ENCODE data around the gene NAT9.

Gene NAT9

DNA sequence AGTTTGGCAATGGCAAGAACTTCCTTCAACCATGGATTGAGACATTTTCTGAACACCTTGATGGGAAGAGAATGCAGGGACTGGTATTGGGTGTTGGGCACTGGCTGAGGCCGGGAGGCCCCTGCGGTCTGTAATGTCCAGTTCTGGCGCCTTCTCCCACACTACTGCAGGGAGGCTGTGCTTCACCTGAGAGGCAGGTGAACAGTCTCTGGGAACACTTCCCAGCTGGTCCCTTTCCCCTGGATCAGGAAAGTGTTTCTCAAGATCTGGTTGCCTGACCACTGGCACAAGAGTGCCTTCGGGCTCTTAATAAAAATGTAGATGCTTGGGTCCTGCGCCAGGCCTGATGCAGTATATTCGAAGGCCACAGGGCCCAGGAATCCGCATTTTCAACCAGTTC is 28.5 kb upstream of the NAT9 start:
- no peak for DNase-seq

DNA sequence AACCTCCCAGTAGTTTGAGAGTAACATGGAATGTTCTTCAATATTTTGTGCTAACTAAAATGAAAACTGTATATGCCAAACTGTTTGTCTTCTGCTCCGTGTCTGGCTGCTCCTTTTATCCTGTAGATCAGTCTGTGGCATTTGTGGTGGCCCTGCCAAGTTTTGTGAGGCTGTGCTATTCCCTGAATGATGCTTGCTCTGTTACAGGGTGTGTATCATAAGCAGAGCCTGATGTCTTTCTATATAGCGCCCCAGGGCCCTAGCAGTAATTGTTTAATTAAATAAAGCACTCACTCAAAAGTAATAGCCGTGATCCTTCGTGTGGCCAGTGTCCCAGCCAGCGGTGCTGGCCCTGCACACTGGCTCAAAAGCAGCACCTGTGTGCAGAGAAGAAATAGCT is 27.8 kb upstream of the NAT9 start:
- DNase-seq = no peak

DNA sequence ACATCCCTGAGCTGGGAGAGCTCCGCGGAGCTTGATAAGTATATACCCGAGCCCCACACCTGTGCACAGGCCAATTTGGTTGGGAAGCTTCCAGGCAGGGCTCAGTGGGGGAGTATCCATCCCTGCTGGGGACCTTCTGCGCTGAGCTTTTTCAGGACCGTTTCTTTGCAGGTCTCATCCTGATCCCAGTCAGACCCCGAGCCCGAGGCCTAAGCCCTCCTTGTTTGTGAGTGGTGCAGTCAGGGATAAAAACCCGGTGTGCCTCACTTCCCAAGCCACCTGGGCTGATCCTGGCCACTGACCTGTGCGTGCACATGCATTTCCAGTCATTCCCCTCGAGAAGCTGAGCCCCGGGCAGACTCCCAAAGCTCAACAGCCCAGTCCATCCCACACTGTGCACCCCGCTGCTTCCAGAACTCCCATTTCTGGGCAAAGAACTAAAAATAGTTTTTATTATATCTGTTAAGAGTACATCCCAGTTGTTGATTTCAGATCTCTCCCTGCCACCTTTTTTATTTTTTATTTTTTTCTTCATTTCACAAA is 27.3 kb upstream of the NAT9 start:
- DNase-seq = no peak

DNA sequence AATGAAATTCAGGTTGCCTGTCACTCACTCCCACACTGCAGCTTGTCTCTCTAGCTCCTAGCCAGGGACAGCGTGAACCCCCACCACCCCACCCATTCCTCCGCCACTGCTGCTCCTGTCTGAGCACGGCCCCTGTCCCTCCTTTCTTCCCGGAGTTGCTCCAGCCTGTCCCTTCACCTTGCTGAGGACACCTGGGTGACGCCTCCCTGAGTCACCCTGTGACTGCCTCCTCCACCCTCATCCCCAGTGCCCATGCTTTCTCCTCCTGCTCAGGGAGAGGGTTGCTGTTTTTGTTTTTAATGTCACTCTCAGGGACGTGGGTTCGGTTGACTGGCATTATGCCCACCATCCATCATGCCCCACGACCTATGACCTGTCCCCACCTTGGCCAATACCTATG is 25.8 kb upstream of the NAT9 start:
- DNase-seq = no peak

DNA sequence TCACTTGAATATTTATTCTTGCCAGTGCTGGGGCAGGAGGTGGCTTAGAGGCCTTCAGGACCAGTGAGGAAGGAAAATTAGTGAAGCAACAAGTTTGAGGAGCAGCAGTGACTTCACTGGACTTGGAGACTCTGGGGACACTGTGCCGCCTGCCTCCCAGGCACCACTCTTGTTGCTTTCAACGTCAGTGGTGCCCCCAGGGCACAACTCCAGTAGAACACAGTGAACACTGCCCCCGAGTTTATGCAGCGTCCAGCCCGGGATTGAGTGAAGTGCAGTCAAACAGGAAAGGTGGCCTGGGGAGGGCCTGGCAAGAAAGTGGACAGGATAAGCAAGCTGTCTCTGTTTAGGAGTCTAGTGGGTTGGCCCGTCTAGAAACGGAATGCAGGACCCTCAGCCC is 24.4 kb upstream of the NAT9 start:
- DNase-seq = no peak

DNA sequence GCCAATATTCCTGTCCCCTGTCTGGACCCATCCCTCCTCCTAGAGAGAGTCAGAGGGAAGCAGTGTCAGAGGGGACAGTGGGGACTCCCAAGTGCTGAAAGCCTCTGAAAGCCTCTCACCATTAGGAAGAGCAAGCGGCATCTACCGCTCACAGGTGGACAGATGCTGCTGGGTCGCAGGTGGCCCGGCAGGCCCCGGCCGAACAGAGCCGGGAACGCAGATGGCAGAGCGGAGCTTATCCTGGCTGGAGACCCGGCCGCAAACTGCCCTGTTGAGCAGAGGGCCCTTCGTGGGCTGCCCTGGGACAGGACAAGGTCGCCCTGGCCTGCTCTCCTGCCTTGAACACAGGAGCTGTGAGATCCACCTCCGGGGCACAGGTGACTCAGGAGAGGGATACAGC is 23.0 kb upstream of the NAT9 start:
- DNase-seq = no peak

DNA sequence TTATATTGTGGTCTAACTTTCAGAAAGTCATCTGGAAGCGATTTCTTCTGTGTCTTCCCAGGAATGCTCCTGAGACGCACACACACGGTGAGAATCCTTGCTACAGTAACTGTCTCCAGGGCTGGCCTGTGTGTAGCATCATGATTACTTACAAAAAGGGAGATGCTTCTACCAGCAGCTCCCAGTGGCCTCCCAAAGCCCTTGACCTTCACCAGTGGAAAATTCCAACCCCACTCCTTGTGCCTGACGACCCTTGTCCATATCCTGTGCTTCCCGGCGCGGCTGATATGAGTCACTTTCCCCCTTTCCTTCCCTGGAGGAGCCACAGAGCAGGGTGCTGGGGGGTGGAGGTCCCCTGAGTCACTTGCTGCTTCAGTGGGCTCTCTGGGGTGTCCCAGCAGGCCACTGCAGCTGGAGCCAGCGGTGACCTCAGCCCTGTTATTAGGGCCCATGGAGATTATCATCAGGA is 22.1 kb upstream of the NAT9 start:
- DNase-seq = no peak

DNA sequence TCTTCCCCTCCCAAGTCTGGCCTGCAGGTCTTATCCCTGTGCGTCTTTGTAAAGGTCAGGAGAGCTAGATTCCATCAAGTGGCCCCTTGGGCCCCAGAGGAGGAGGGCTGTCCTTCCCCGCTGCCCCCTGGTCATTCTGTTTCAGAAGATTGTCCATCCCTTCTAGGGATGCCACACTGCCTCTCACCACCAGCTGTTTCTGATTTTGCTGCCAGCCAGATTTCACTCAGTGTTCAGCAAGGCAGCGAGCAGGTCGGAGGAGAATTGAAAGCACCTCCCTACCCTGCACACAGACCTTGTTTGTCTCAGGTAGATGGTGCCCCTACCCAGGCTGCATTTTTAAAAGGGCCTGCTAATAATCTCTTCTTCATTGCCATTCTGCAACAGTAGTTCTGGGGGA is 21.7 kb upstream of the NAT9 start:
- no peak for DNase-seq

DNA sequence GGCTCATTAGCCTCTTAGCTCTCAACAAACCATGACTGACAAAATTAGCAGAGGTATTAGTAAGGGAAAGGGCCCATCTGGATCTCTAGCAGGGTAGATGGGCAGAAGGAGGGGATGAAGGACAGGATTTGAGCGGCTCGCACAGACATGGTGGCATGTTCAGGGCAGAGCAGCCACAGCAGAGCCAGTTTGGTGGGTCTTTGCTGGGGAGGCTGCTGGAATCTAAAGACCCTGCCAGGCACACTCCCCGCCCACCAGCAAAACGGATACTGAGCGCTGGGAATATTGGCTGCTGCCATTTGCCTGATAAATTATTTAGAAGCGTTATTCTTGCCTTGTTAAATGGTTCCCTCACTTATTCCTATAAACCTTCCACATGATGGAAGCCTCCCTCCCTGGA is 20.7 kb upstream of the NAT9 start:
- DNase-seq = no peak

DNA sequence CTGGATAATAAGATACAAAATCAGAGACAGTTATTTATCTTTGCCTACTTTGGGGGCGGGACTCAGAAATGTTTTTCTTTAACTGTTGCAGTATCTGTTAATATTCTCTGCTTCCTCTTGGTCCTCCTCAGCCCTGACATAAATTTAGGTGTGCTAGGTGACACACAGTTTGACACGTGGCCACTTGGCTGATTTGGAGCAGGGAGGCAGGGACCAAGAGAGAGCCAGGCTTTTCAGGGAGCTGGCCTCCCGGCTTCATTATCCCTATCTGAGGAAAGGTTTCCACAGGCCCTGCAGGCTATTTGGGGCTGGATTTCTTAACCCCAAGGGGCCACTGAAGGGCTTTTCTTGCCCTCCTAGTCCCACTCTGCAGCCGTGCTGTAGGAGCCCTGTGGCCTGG is 20.1 kb upstream of the NAT9 start:
- DNase-seq = no peak

DNA sequence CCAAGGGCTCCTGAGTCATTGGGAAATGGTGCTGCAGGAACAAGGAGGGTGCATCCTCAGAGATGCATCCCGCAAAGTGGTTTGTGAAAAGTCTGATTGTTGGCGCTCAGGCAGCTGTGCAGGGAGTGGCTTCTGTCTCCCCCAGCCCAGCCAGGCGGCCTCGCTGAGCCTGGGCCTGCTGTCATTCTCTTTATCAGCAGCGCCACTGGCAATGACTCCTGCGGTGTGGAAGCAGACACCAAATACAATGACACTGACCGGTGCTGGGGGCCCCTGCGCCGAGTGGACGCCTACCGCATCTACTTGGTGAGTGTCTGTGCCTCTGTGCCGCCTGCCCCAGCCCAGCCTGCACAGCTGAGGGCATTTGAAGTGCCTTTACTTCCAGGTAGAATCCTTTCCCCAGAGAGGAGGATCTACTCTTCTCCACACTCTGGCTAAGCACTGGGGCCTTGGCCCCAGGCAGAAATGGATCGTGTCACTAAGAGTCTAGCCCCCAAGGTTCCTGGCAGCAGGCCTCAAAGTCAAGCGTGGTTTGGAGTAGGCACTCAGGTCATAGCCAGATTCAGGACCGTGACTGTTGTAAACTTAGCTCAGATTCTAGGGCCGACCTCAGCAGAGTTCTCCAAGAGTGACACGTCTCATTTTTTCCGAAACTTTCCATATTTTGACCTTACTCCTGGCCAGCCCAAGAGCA is 19.3 kb upstream of the NAT9 start:
- DNase-seq = no peak

DNA sequence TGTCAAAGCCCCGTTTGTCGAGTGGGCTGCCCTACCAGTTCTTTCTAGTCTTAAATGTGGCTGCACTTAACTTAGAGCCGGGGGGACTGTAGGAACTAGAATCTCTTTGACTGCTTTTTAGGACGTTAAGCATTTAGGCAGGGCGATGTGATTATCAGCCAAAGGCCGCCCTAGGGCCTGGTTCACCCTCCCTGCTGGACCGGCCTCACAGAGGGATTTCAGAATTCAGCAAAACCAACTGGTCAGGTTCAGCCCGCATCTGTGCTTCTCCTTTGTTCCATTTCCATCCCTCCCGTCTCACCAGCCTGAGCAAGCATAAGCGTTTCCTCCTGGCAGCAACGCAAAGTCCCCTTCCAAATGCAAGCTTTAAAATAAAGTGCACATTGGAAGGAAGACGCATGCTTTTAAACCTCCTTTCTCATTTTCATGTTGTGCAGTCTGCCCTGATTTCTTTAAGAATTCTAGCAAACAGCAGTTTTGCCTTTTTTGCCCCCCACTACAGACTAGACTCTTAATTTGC is 16.5 kb upstream of the NAT9 start:
- no peak for DNase-seq

DNA sequence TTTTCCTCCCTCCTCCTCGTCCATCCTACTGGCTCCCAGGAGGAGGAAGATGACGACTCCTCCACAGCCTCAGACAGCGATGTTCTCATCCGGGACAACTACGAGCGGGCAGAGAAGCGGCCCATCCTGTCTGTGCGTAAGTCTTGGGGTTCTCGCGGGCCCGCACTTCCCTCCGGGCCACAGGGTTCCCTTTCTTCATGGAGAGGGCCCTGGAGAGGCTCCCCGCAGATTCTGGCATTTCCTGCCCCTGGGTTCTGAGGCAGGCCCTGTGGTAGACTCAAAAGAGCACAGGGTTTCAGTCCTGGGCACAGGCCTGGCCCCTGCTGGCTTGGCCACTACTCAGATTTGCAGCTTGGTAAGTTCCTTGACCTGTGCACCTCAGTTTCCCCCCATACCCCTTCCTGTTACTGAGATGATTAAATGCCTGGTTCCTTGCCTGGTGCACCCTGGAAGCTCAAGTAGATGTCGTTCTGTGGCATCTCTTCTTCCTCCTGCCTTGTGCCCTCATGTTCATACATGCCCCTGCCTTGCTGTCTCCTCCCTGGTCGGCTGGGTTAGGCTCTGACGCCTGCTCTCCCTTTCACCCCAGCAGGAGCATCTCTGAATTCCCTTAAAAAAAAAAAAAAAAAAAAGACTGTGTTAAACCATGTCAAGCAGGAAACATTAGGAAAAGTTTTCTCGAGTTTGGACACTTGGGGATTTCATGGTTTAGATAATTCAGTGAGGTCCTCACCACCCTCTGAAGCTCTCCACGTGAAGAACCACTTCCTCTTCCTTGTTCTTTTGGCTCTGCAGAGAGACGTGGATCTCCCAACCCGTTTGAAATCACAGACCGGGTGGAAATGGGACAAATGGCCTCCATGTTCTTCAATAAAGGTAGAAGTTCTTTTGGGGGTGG is 14.3 kb upstream of the NAT9 start:
- no peak for DNase-seq

DNA sequence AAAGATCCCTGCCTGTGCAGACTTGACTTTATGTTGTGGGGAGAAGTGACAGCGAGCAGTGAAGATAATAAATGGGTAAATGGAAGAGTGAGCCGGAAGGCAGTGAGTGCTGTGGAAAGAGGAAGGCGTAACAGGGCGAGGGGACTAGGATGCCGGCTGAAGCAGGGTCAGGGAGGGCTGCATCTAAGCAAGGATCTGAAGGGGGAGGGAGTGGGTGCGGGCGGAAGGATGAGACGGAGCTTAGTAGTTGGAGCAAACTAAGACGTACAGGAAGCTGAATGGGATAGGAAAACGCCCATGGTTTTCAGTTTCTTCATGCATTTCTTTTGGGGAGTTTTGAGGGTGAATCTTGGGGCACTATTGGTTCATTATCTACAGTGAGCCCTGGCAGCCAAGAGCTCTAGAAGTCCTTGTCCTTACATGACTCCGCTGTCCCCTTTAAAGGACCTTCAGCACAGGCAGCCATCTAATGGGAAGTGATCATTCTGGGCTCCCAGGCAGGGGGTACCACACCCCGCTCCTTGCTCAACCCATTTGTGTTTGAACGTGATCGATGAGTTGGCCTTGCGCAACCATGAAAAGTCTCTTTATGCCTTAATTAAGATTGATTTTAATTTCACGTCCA is 10.4 kb upstream of the NAT9 start:
- no peak for DNase-seq

DNA sequence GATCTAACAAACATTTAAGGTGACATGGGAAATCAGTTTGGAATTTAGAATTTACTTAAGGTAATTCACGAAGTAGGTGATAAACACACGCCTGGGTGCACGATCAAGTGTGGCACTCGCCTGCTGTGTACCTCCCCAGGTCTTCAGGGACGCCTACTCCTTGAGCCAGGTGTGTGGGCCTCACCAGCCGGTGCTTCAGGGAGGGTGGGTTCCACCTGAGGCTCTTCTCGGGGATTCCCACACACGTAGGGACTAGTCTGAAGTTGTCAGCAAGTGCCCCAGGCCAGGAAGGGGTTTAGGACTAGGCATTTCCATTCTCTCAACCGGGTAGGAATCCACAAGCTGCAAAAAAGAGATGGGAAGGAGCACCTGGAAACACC is 9.8 kb upstream of the NAT9 start:
- no peak for DNase-seq

DNA sequence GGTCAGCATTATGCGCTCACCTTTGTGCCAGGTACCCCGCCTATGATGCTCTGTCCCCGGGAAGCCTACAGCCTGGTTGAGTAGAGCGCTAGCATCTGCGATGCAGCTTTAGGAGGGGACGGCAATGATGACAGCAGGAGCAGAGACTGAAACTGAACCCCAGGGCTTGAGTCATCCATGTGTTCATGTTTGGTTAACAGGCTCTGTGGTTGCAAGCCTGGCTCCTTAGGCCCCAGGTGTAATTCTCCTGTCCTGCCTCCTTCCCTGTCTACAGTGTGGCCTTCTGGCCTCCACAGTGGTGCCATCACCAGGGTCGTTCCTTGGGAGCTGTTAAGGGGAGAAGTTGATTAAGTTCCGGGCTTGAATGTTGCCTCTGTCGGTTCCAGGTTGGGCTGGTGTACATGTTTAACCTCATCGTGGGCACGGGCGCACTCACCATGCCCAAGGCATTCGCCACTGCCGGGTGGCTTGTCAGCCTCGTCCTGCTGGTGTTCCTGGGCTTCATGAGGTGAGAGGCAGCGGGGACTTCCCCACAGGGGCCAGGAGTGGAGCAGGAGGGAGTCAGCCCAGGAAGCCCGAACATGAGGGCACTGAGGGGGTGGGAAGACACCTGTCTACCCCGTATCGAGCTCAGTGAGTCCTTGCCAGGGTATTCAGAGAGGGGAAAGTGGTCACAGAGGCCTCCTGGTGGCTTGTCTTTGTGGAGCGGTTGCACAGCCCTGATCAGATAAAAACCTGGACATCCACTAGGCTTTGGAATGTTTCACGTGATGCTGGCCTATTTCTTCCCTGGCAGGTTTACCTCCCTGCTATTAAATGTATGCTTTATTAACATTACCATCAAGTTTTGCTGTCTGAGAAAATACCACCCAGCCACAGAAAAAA is 9.2 kb upstream of the NAT9 start:
- peak; percentile 42 for DNase-seq

DNA sequence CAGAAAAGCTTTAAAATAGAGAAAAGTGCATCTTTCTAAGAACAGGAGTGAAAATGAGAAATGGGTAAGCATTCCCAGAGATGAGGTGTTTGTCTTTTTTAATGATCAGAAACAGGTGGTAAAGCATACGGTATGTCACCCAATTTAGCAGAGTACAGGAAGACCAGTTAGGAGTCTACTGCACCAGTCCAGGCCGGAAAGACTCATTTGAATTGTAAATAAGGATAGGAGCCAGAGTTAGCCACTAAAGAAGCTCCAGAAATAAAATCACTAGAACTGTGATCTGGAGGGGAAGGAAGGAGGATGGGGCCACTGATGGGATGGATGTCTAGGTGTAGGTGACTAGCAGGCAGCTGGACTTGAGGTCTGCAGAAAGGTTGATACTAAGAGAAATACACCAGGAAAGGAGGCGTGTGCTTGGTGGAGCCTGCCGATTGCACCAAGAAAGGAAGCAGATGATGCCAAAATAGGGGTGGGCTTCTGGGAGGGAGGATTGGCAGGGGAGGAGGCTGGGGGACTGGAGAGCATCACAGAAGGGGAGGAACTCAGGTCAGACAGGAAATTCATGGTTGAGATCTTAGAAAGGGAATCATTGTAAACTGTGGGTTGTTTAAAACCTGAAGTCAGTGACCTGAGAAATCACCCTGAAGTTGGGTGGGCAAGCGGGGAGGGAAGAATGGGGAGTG is 8.1 kb upstream of the NAT9 start:
- no peak for DNase-seq

DNA sequence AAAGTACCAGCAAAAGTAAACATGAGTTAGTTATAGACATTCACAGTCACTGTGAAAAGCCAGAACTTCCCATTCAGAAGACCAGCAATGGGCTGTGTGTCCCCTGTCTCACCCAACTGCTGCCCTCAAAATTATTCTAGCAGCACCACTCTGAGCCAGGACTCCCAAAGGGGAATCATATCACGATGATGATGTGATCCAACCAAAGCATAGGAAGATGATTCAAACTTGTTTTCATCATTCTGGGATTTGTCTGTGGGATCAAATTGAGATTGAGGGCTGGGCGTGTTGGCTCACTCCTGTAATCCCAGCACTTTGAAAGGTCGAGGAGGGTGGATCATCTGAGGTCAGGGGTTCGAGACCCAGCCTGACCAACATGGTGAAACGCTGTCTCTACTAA is 6.4 kb upstream of the NAT9 start:
- no peak for DNase-seq

DNA sequence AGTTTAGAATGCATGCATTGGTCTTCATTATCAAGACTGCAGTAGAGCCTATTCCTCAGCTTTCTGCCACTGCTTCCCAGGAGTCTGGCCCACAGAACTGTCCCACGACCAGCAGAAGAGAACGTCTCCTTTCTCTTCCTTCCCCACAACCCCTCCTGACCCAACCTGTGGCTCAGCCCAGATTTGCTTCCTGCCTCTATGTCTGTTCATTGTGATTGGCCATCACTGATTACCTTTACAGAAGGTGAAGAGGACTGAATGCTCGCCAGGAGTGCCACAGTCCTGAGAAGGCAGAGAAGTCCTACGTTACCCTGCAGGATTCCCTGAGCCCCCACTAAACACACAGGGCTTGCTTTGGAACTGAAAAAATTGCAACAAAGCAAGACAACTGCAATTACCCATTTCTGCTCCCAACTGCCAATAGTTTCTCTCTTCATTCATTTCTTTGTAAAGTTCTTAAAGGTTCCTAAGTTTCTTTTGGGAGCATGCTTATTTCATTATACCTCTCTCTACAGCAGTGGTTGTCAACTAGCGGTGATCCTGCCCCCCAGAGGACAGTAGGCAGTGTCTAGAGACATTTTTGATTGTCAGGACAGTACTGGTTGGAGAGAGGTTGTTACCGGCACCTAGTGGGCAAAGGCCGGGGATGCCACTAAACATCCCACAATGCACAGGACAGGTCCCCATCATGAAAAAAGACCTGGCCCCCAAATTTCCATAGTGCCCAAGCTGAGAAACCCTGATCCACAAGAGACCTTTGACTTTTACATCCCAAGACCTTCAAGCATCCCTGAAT is 4.5 kb upstream of the NAT9 start:
- no peak for DNase-seq

DNA sequence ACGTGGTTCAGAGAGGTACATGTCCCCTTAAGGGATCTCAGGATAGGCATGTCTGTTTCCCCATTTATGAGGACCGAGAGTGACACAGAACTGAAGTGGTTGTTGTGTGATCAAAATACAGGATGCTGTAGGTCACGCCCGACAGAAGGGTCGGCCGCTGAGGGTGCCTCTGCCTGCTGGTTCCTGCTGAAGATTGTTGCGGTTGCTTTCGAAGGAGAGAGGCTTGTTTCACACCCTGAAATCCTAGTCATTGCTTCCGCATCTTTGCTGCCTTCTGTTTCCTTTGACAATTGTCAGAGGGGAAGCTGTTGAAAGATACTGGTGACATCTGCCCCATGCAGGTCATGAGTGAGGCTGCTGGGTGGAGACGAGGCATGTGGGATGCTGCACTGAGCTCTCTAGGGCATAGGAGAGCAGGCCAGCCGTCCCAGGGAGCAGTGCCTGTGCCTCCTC is 3.8 kb upstream of the NAT9 start:
- DNase-seq = peak; percentile 67

DNA sequence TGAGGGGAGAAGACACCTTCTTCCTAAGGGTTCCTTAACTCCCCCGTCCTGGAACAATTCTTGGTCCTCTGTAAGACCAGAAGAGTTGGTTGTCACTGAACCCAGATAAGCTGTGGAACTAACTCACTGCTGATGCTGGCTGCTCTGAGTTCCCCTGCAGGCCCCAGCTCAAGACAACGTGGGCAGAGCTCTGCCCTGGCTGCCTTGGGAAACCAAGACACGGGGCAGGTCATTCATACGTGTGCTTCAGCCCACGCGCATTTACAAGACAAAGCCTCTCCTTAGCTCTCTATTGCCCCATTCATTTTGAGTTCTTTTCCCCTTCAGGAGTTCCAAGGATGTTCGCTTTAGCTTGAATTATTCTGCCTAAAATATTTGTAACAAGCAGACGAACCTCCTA is 3.4 kb upstream of the NAT9 start:
- DNase-seq = peak; percentile 26
